ENCODE measurements around the gene MFAP1.
"Not testable (repeated sequence)": the region's sequence is repeated elsewhere in the genome, so short reads cannot be mapped to it uniquely, and the experiment has no call there.

MFAP1 gene

GRCh38 chr15:43859546-43859945 is 35.1 kb upstream of the MFAP1 start:
- no peak overlapping the region for H3K27ac ChIP-seq
- no peak for TF ChIP-seq ZFX (IDR thresholded peaks at IDR 0.05; ENCODE audit: borderline replicate concordance)
- no peak for TF ChIP-seq CTCF (IDR thresholded peaks at IDR 0.05)

- no peak for TF ChIP-seq ZFX (IDR thresholded peaks at IDR 0.05; ENCODE audit: borderline replicate concordance)
- TF ChIP-seq CTCF (IDR thresholded peaks at IDR 0.05), result no peak
- H3K27ac ChIP-seq, result no peak overlapping the region
These were observed 30.3 kb upstream of the MFAP1 start for GRCh38 chr15:43854801-43855200.

- TF ChIP-seq ZFX (IDR thresholded peaks at IDR 0.05; ENCODE audit: borderline replicate concordance) (no peak), CTCF (IDR thresholded peaks at IDR 0.05) (no peak)
- no peak overlapping the region for H3K27ac ChIP-seq
These were observed 28.1 kb upstream of the MFAP1 start for GRCh38 chr15:43852607-43853006.

- no peak overlapping the region for H3K27ac ChIP-seq
- TF ChIP-seq ZFX (IDR thresholded peaks at IDR 0.05; ENCODE audit: borderline replicate concordance) (no peak), CTCF (IDR thresholded peaks at IDR 0.05) (no peak)
These were observed 26.8 kb upstream of the MFAP1 start for GRCh38 chr15:43851251-43851650.

GRCh38 chr15:43845421-43845820 is 20.9 kb upstream of the MFAP1 start:
- TF ChIP-seq CTCF (IDR thresholded peaks at IDR 0.05) (no peak), ZFX (IDR thresholded peaks at IDR 0.05; ENCODE audit: borderline replicate concordance) (no peak)
- H3K27ac ChIP-seq, result no peak overlapping the region

- H3K27ac ChIP-seq, result not testable (repeated sequence)
These were observed 8.0 kb upstream of the MFAP1 start for GRCh38 chr15:43832485-43832884.

GRCh38 chr15:43831519-43832052 is 7.1 kb upstream of the MFAP1 start:
- not testable (repeated sequence) for H3K27ac ChIP-seq

GRCh38 chr15:43830691-43831275 is 6.3 kb upstream of the MFAP1 start:
- not testable (repeated sequence) for H3K27ac ChIP-seq

- not testable (repeated sequence) for H3K27ac ChIP-seq
These were observed 5.6 kb upstream of the MFAP1 start for GRCh38 chr15:43829951-43830540.

Measured in 22Rv1 (cell line).